ENCODE results near the gene HPS4.

Gene HPS4

GRCh38 chr22:26406118-26406517 lies 77.5 kb downstream of the HPS4 start:
- DNase-seq: no peak

DNA sequence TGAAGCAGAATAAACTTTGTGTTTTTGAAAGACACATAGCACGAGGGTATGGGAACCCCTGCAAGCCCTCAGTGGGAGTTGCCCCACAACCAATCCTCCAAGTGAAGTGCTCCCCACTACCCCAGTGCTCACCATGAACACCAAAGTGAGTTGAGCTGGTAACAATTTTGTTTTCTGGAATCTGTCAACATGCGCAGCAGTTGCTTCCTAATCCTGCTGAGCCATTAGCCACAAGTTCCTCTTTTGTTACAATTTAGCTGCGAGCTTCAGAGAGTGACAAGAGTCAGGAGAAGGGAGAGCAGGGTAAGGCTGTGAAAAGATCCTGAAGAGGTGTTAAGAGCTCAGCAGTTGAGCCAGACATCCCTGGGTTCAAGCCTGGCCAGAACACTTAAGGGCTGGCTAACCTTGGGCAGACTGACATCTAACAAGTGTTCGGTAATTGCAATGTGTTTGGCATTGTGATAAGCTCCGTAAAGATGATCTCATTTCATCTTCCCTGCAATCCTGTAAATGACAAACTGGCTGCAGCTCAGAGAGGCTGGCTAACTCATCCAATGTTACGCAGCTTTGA lies 78.6 kb downstream of the HPS4 start:
- no peak for DNase-seq

DNA sequence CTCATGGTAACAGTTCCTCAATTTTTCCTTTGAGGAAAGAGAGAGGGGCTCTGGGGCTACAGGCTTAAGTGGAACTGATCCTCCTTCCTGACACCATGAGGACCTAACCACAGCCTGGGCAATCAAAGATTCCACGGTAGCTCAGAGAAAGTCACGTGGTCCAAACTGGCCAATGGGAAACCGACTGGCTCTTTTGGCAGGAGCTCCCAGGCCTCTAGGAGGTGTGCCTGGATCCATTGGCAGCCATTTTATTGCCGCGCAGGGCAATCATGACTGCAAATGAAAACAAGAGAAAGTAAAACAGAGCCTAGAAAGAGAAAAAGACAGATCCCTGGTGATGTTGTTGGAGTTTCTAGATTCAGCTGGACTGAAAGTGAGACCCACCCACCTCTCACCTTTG lies 81.9 kb downstream of the HPS4 start:
- DNase-seq: no peak
